Upper lobe of left lung (tissue), 6 donors: Measurements from ENCODE around the gene METTL22. TPM values are rescaled to one million over a fixed set of nuclear protein-coding genes. Genes with fewer than 3 reads are reported as not detected.

Experiments
- ATAC-seq, 2 donors: fragments of 200-7000 bp; cut with Tn5 transposase; one replicate each; pipeline ENCODE4 v1.9.1; 2022; ENCODE audit warnings: mild to moderate bottlenecking in 2 of 2, moderate library complexity in 2 of 2; ENCODE audit not compliant: low FRiP score in 2 of 2
- DNase-seq, 2 donors: peaks; one replicate each; pipeline ENCODE4 v3.0.0-alpha.2; 2019 to 2020
- H3K27ac ChIP-seq, 4 donors: fragments of 200-600 bp; sonication (generic); one replicate each; pipeline ENCODE4 v1.5.1; 2016 to 2019
- H3K27me3 ChIP-seq, 4 donors: fragments of 200-600 bp; sonication (generic); one replicate each; pipeline ENCODE4 v1.5.1; 2017 to 2019
- H3K36me3 ChIP-seq, 4 donors: fragments of 200-600 bp; sonication (generic); one replicate each; pipeline ENCODE4 v1.5.1; 2016 to 2019
- H3K4me1 ChIP-seq, 4 donors: fragments of 200-600 bp; sonication (generic); one replicate each; pipeline ENCODE4 v1.5.1; 2018 to 2019
- H3K4me3 ChIP-seq, 4 donors: fragments of 200-600 bp; sonication (generic); one replicate each; pipeline ENCODE4 v1.5.1; 2017 to 2019; ENCODE audit warnings: mild to moderate bottlenecking in 2 of 4, moderate library complexity in 1 of 4
- H3K9me3 ChIP-seq, 4 donors: fragments of 200-600 bp; sonication (generic); one replicate each; pipeline ENCODE4 v1.5.1; 2018 to 2019
- EP300 ChIP-seq, 4 donors: sonication (generic); formaldehyde crosslinking; IDR thresholded peaks; one replicate each; pipeline ENCODE4 v1.5.1; 2017; ENCODE audit warnings: antibody characterized with exemption in 4 of 4, control low read depth in 2 of 4
- POLR2A ChIP-seq, 4 donors: fragments of 450-650 bp; IDR thresholded peaks; one replicate each; pipeline ENCODE4 v1.5.1; 2016 to 2017; ENCODE audit warnings: antibody characterized with exemption in 4 of 4, mild to moderate bottlenecking in 2 of 4
- POLR2AphosphoS5 ChIP-seq, 2 donors: sonication (generic); formaldehyde crosslinking; IDR thresholded peaks; one replicate each; pipeline ENCODE4 v1.5.1; 2017; ENCODE audit warnings: antibody characterized with exemption in 2 of 2
- WGBS, 2 donors: methylation state at CpG; one replicate each; pipeline ENCODE4 v1.1.5; 2017 to 2018; 5-methylcytosine and 5-hydroxymethylcytosine counted together
- total RNA-seq, 6 donors: library from RNA; depleted of rRNA in 4 of 6; stranded (reverse); fragments of >200 nt in 4 of 6; gene quantifications; one replicate each; pipeline versions ENCODE4 v1.1.0 to v1.2.1, GENCODE V29; 2016 to 2021
- TF ChIP-seq, protein P1 (sequence below), 6 experiments: fragments of 450-650 bp in 4 of 6; fragments of 200-600 bp in 2 of 6; sonication (generic) in 2 of 6; IDR thresholded peaks; one replicate each; pipeline ENCODE4 v1.5.1; 2016 to 2019; ENCODE audit warnings: antibody characterized with exemption in 6 of 6
- donor health status: DM: no; HTN: no; CAD: no; lungs with moderate emphysema.
- donor health status: DM: no; HTN: yes; CAD: no; lungs with severe emphysema.

METTL22 gene
- total RNA-seq, 6 donors from 2014 or later = 22.3 to 118 (median 36.5) TPM

DNA sequence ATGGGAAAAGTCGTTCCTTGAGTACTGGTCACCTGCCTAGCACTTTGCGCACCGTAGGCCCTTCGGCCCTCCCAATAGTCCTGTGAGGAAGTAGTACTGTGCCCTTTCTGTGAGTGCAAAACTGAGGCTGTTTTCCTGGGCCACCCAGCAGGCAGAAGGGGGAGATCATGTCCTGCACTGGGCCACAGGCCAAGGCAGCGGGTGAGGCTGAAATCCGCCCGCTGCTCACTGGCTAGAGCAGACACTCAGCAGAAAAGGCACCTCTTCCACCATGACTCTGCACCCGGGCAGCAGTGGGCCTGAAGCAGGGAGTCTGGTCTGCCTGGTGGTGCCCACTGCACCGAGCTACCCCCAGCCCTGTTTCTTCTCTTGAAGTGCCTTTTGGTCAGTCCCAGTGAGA is 20.2 kb downstream of the METTL22 start:
- H3K9me3 ChIP-seq = no peaks in the 10 kb centered on the region
- H3K27ac ChIP-seq = no peak overlapping the region
- H3K4me1 ChIP-seq = peaks cover 0 to 3% (median 0%) of the 10 kb centered on the region in 4 donors
- peaks cover 34 to 94% (median 83%) of the 10 kb centered on the region in 4 donors for H3K36me3 ChIP-seq
- H3K4me3 ChIP-seq = no peak overlapping the region
- no peak for TF ChIP-seq POLR2AphosphoS5 (IDR thresholded peaks at IDR 0.05)
- no peak for TF ChIP-seq POLR2A (IDR thresholded peaks at IDR 0.05)
- TF ChIP-seq, protein P1, sequence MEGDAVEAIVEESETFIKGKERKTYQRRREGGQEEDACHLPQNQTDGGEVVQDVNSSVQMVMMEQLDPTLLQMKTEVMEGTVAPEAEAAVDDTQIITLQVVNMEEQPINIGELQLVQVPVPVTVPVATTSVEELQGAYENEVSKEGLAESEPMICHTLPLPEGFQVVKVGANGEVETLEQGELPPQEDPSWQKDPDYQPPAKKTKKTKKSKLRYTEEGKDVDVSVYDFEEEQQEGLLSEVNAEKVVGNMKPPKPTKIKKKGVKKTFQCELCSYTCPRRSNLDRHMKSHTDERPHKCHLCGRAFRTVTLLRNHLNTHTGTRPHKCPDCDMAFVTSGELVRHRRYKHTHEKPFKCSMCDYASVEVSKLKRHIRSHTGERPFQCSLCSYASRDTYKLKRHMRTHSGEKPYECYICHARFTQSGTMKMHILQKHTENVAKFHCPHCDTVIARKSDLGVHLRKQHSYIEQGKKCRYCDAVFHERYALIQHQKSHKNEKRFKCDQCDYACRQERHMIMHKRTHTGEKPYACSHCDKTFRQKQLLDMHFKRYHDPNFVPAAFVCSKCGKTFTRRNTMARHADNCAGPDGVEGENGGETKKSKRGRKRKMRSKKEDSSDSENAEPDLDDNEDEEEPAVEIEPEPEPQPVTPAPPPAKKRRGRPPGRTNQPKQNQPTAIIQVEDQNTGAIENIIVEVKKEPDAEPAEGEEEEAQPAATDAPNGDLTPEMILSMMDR (IDR thresholded peaks at IDR 0.05) = no peak
- TF ChIP-seq EP300 (IDR thresholded peaks at IDR 0.05) = no peak
- 68 to 69% methylated on average over 5 to 9 of the region's 9 CpGs for WGBS, 2 donors
- peak in 1 of 2 donors; percentile 67 for DNase-seq
- H3K27me3 ChIP-seq = no peaks in the 10 kb centered on the region
- ATAC-seq = no peak

DNA sequence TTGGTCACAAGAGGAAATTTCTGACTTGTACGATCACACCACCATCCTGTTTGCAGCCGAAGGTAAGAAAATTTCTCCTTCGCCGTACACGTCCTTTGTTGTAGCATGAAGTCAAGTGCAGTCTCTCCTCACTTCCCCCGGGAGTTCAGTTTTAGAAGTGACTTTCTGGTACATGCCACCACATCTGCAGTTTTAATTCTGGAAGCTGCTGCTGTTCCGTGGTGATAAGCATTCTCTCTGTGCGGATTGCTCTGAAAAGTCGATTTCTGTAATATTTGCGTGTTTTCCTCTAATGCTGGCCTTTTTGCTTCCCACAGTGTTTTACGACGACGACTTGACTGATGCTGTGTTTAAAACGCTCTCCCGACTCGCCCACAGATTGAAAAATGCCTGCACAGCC is 20.6 kb downstream of the METTL22 start:
- TF ChIP-seq, protein P1 (IDR thresholded peaks at IDR 0.05) = no peak
- TF ChIP-seq EP300 (IDR thresholded peaks at IDR 0.05) (no peak), POLR2AphosphoS5 (IDR thresholded peaks at IDR 0.05) (no peak), POLR2A (IDR thresholded peaks at IDR 0.05) (no peak)
- H3K4me1 ChIP-seq = peaks cover 0 to 3% (median 0%) of the 10 kb centered on the region in 4 donors

DNA sequence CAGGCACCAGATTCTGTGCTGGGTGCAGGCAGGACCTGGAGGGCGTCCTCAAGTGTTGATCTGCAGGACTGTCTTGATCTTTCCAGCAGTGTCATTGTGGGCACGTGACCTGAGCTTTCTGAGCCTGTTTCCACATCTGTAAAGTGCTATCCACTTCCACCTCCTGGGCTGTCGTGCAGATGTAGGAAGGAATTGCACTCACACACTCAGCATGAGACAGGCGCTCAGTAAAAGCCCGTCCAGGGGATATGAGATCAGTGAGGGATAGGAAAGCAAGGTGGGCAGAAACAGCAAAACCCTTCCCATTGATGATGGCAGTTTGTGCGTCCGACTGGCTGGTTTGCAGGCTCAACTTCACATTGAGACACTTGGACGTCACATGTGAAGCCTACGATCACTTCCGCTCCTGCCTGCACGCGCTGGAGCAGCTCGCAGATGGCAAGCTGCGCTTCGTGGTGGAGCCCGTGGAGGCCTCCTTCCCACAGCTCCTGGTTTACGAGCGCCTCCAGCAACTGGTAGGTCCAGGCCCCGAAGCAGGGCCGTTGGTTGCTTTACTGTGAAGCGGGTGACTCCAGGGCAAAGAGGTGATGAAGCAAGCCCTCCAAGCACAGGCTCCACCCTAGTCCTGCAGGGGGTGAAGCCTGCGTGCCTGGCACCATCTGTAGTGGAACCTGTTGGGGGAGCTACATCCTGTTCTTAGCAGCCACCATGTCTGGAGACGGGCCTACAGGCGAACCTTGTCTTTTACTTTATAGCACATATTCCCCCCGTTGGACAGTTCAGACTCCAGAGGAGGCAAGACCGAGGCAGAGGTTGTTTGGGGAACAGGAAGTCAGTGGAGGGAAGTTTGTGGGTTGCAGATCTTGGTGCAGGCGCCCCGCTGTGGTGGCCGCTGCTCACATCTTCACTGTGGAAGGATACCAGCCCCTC is 23.0 kb downstream of the METTL22 start:
- no peaks in the 10 kb centered on the region for H3K9me3 ChIP-seq
- H3K4me1 ChIP-seq = peaks cover 0 to 3% (median 0%) of the 10 kb centered on the region in 4 donors
- H3K4me3 ChIP-seq = peak overlapping the region in 2 of 4 donors; percentile 14 to 20
- DNase-seq (peak; percentile 70 to 78), ATAC-seq (peak; percentile 84 to 85)
- H3K27ac ChIP-seq = peak overlapping the region; percentile 73 to 76 (median 74)
- TF ChIP-seq, protein P1 (IDR thresholded peaks at IDR 0.05) = peak in 1 of 6 experiments; percentile 8
- TF ChIP-seq POLR2A (IDR thresholded peaks at IDR 0.05) (peak in 1 of 4 donors; percentile 30), POLR2AphosphoS5 (IDR thresholded peaks at IDR 0.05) (no peak)
- peaks cover 20 to 86% (median 77%) of the 10 kb centered on the region in 4 donors for H3K36me3 ChIP-seq
- WGBS, 2 donors = 70 to 72% methylated on average over 26 to 29 of the region's 29 CpGs
- H3K27me3 ChIP-seq = no peaks in the 10 kb centered on the region

More for the DNA sequence above, 20.6 kb downstream of the METTL22 start:
- Histone ChIP-seq H3K27ac (no peak overlapping the region), H3K27me3 (no peaks in the 10 kb centered on the region), H3K36me3 (peaks cover 29 to 94% (median 84%) of the 10 kb centered on the region in 4 donors), H3K4me3 (no peak overlapping the region), H3K9me3 (no peaks in the 10 kb centered on the region)
- DNase-seq = no peak
- no peak for ATAC-seq
- WGBS, 2 donors = 86 to 89% methylated on average over 16 of the region's 16 CpGs

DNA sequence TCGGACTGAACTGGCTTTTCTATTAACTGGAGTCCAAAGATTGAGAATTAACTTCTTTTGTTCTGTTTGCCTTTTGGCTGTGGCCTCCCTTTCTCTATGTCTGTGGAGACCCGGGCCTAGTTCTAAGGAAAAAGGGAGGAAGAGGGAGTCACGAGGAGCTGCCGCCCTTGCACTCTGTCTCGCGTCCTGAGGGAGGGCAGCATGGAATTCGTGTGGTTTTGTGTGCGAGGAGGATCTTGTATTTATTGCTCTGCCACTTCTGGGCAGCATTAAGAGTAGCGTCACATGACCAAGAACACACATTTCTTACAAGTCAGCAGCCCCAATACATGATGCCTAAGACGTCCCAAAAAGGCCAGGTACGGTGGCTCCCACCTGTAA is 23.6 kb downstream of the METTL22 start:
- no peaks in the 10 kb centered on the region for H3K27me3 ChIP-seq
- WGBS, 2 donors = 58 to 68% methylated on average over 11 of the region's 11 CpGs
- TF ChIP-seq POLR2AphosphoS5 (IDR thresholded peaks at IDR 0.05) (no peak), POLR2A (IDR thresholded peaks at IDR 0.05) (no peak), EP300 (IDR thresholded peaks at IDR 0.05) (no peak)
- TF ChIP-seq, protein P1 (IDR thresholded peaks at IDR 0.05) = no peak
- ATAC-seq (peak in 1 of 2 donors; percentile 35), DNase-seq (no peak)
- H3K4me1 ChIP-seq = peaks cover 0 to 3% (median 0%) of the 10 kb centered on the region in 4 donors
- peak overlapping the region in 2 of 4 donors; percentile 14 to 20 for H3K4me3 ChIP-seq
- H3K9me3 ChIP-seq = no peaks in the 10 kb centered on the region
- H3K36me3 ChIP-seq = peaks cover 18 to 80% (median 70%) of the 10 kb centered on the region in 4 donors
- peak overlapping the region in 3 of 4 donors; percentile 73 to 76 (median 75) for H3K27ac ChIP-seq
